ENCODE measurements around the gene COL8A1.

COL8A1 gene

GRCh38 chr3:99768808-99769501 is 130.6 kb downstream of the COL8A1 start:
- CTCF ChIA-PET: interaction anchor here (0.6 kb wide), 1 partner anchor 72 kb away, joined by 3 read pairs; no protein-coding TSS in a partner anchor

GRCh38 chr3:99772171-99772570 is 133.8 kb downstream of the COL8A1 start:
- POLR2A ChIA-PET: no interaction called here
- DNase-seq (ENCODE audit: extremely low spot score): no peak
- TF ChIP-seq FOXM1 (IDR thresholded peaks at IDR 0.05; ENCODE audit: borderline replicate concordance) (no peak), HDGF (IDR thresholded peaks at IDR 0.05; ENCODE audit: borderline replicate concordance) (no peak), PKNOX1 (IDR thresholded peaks at IDR 0.05) (no peak), CTBP1 (IDR thresholded peaks at IDR 0.05; ENCODE audit: borderline replicate concordance) (no peak), ELF4 (IDR thresholded peaks at IDR 0.05) (no peak), ZNF384 (IDR thresholded peaks at IDR 0.05) (no peak), BHLHE40 (IDR thresholded peaks at IDR 0.05; ENCODE audit: borderline replicate concordance) (no peak), ARNT (IDR thresholded peaks at IDR 0.05) (no peak), SUZ12 (IDR thresholded peaks at IDR 0.05) (no peak), LEF1 (IDR thresholded peaks at IDR 0.05; ENCODE audit: borderline replicate concordance) (no peak), TARDBP (IDR thresholded peaks at IDR 0.05) (no peak), SP1 (IDR thresholded peaks at IDR 0.05) (no peak), L3MBTL2 (conservative IDR thresholded peaks at IDR 0.05) (no peak), FOXA1 (IDR thresholded peaks at IDR 0.05) (no peak), NFRKB (IDR thresholded peaks at IDR 0.05) (no peak), FOXK2 (IDR thresholded peaks at IDR 0.05) (no peak)
- CTCF ChIA-PET: no interaction called here

More at GRCh38 chr3:99768808-99769501, 130.6 kb downstream of the COL8A1 start:
- no peak for DNase-seq (ENCODE audit: extremely low spot score)
- POLR2A ChIA-PET: no interaction called here
- TF ChIP-seq ELF4 (IDR thresholded peaks at IDR 0.05): no peak

- ChIA-PET POLR2A (no interaction called here), CTCF (no interaction called here)
- TF ChIP-seq L3MBTL2 (conservative IDR thresholded peaks at IDR 0.05) (no peak), PKNOX1 (IDR thresholded peaks at IDR 0.05) (no peak), FOXM1 (IDR thresholded peaks at IDR 0.05; ENCODE audit: borderline replicate concordance) (no peak)
- DNase-seq (ENCODE audit: extremely low spot score): no peak
Measured at GRCh38 chr3:99772671-99773070, 134.3 kb downstream of the COL8A1 start.

GRCh38 chr3:99774467-99774866 is 136.1 kb downstream of the COL8A1 start:
- TF ChIP-seq CTBP1 (IDR thresholded peaks at IDR 0.05; ENCODE audit: borderline replicate concordance) (no peak), ZNF384 (IDR thresholded peaks at IDR 0.05) (no peak), NFRKB (IDR thresholded peaks at IDR 0.05) (no peak), FOXK2 (IDR thresholded peaks at IDR 0.05) (no peak), SP1 (IDR thresholded peaks at IDR 0.05) (no peak), L3MBTL2 (conservative IDR thresholded peaks at IDR 0.05) (no peak), HDGF (IDR thresholded peaks at IDR 0.05; ENCODE audit: borderline replicate concordance) (no peak), ARNT (IDR thresholded peaks at IDR 0.05) (no peak), PKNOX1 (IDR thresholded peaks at IDR 0.05) (no peak), BHLHE40 (IDR thresholded peaks at IDR 0.05; ENCODE audit: borderline replicate concordance) (no peak), LEF1 (IDR thresholded peaks at IDR 0.05; ENCODE audit: borderline replicate concordance) (no peak), SUZ12 (IDR thresholded peaks at IDR 0.05) (no peak), TARDBP (IDR thresholded peaks at IDR 0.05) (no peak), FOXM1 (IDR thresholded peaks at IDR 0.05; ENCODE audit: borderline replicate concordance) (no peak), FOXA1 (IDR thresholded peaks at IDR 0.05) (no peak)
- ChIA-PET POLR2A (no interaction called here), CTCF (no interaction called here)
- no peak for DNase-seq (ENCODE audit: extremely low spot score)

- POLR2A ChIA-PET: no interaction called here
- CTCF ChIA-PET: no interaction called here
Measured at GRCh38 chr3:99776516-99777209, 138.3 kb downstream of the COL8A1 start.

More at GRCh38 chr3:99776516-99777209, 138.3 kb downstream of the COL8A1 start:
- no peak for DNase-seq (ENCODE audit: extremely low spot score)
- TF ChIP-seq ARNT (IDR thresholded peaks at IDR 0.05): no peak
- TF ChIP-seq ZNF384 (IDR thresholded peaks at IDR 0.05): no peak
- no peak for TF ChIP-seq FOXA1 (IDR thresholded peaks at IDR 0.05)
- TF ChIP-seq PKNOX1 (IDR thresholded peaks at IDR 0.05): no peak
- TF ChIP-seq CTBP1 (IDR thresholded peaks at IDR 0.05; ENCODE audit: borderline replicate concordance): no peak
- TF ChIP-seq ELF4 (IDR thresholded peaks at IDR 0.05): no peak
- TF ChIP-seq SUZ12 (IDR thresholded peaks at IDR 0.05): no peak
- no peak for TF ChIP-seq FOXK2 (IDR thresholded peaks at IDR 0.05)
- TF ChIP-seq TARDBP (IDR thresholded peaks at IDR 0.05): no peak
- no peak for TF ChIP-seq BHLHE40 (IDR thresholded peaks at IDR 0.05; ENCODE audit: borderline replicate concordance)
- TF ChIP-seq LEF1 (IDR thresholded peaks at IDR 0.05; ENCODE audit: borderline replicate concordance): no peak
- no peak for TF ChIP-seq SP1 (IDR thresholded peaks at IDR 0.05)
- TF ChIP-seq NFRKB (IDR thresholded peaks at IDR 0.05): no peak
- no peak for TF ChIP-seq HDGF (IDR thresholded peaks at IDR 0.05; ENCODE audit: borderline replicate concordance)
